ENCODE results near the gene NME4.

The NME4 gene

DNA sequence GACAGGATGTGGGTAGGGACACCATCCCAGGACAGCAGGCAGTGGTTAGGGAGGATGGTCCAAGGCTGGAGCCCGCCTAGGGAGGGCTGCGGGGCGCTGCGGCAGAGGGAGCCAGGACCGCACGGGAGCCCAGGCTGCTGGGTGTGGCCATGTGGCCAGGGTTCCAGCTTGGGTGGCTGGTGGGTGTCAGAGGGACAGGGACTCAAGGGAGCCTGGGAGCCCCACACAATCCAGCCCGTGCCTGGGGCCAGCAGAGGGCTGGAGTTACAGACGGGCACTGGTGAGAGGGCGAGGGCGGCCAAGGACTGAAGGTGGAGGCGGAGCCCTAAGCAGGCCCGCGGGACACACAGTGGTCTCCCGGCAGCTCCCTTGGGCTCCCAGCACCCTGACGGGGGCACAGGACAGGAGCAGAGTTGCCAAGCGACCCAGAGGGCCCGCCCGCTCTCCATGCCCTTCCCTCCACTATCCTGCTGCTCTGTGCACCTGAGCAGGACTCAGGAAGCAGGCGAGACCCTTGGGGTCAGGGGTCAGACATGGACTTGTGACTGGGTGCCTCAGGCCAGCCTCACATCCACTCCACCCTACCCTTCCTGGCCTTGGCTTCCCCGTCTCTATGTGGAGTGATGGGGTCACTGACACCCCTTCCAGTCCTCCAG lies 33.8 kb upstream of the NME4 start:
- Histone ChIP-seq H3K36me3 (replicated peaks) (peaks cover 14% of the 10 kb centered on the region), H3K27me3 (replicated peaks) (no peaks in the 10 kb centered on the region), H3K4me3 (ENCODE audit: low read depth, low read length) (no peak overlapping the region), H3K27ac (no peak overlapping the region)
- DNase-seq = no peak
- TF ChIP-seq, protein P1, sequence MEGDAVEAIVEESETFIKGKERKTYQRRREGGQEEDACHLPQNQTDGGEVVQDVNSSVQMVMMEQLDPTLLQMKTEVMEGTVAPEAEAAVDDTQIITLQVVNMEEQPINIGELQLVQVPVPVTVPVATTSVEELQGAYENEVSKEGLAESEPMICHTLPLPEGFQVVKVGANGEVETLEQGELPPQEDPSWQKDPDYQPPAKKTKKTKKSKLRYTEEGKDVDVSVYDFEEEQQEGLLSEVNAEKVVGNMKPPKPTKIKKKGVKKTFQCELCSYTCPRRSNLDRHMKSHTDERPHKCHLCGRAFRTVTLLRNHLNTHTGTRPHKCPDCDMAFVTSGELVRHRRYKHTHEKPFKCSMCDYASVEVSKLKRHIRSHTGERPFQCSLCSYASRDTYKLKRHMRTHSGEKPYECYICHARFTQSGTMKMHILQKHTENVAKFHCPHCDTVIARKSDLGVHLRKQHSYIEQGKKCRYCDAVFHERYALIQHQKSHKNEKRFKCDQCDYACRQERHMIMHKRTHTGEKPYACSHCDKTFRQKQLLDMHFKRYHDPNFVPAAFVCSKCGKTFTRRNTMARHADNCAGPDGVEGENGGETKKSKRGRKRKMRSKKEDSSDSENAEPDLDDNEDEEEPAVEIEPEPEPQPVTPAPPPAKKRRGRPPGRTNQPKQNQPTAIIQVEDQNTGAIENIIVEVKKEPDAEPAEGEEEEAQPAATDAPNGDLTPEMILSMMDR (IDR thresholded peaks at IDR 0.05; ENCODE audit: low read depth, low read length, missing control alignments) = no peak
- in situ Hi-C loops (cut with HindIII; ENCODE audit: low pct_ligation_motif_present, low sequenced_read_pairs) = no loop called here

DNA sequence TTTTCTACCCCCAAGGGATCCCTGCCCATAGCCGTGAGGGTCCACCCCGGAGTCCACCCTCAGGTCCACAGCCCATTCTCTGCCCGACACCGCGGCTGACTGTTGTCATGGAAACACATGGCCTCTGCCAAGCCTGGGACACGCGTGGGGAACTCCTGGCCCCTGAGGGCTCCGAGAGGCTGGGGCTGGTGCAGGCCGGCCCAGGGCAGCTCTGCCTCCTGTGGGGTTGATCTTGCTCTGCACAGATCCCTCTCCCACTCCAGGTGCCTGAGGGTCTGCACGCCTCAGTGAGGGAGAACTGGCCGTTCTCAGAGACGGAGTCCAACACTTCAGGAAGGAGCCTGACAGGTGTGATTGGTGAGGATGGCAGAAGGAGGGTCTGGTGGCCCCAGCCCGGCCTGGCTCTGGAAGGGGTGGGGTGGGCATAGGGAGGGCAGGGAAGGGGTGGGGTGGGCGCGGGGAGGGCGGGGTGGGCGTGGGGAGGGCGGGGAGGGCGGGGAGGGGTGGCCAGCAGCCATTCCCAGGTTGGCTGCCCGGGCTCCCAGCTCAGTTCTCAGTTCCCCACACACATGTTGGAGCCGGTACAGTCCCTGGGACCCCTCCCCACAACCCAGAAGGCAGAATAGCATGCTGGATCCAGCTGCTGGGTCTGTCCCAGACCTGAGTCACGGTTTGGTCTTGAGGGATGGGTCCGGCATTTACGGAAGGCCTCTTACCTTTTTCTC lies 33.1 kb upstream of the NME4 start:
- peaks cover 21% of the 10 kb centered on the region for H3K36me3 ChIP-seq (replicated peaks)
- no peaks in the 10 kb centered on the region for H3K27me3 ChIP-seq (replicated peaks)
- in situ Hi-C loops (cut with HindIII; ENCODE audit: low pct_ligation_motif_present, low sequenced_read_pairs) = no loop called here
- H3K4me3 ChIP-seq (ENCODE audit: low read depth, low read length) = no peak overlapping the region
- no peak for DNase-seq
- no peak overlapping the region for H3K27ac ChIP-seq
- TF ChIP-seq, protein P1 (IDR thresholded peaks at IDR 0.05; ENCODE audit: low read depth, low read length, missing control alignments) = no peak

DNA sequence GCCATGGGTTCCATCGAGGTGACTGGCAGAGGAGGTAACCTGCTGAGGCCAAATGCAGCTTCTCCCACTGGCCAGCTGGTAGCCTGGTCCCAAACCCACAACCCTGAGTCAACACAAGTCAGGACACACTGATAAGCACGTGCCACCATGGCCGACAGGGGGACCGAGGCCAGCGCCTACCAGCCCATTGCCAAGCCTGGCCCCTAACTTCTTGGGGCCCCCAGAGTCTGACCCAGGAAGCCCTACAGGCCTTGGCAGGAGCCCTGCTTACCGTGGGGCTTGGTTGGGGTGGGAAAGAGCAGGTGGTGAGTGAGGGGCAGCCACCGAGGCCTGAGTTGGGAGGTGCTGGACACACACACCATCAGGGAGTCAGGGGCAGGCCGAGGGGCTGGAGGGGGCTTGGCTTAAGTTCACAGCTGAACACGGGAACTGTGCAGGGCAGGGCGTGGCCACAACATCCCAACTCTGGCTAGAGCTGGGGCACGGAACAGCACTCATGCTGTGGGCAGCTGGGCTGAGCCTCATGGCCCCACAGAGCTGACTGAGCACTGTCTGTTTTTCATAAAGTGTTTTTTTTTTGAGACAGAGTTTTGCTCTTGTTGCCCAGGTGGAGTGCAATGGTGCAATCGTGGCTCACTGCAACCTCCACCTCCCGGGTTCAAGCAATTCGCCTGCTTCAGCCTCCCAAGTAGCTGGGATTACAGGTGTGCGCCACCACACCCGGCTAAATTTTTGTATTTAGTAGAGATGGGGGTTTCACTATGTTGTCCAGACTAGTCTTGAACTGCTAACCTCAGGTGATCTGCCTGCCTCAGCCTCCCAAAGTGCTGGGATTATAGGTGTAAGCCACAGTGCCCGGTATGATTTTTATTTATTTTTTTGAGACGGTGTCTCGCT lies 32.2 kb upstream of the NME4 start:
- no peak overlapping the region for H3K4me3 ChIP-seq (ENCODE audit: low read depth, low read length)
- H3K36me3 ChIP-seq (replicated peaks) = peaks cover 21% of the 10 kb centered on the region
- no peaks in the 10 kb centered on the region for H3K27me3 ChIP-seq (replicated peaks)
- TF ChIP-seq, protein P1 (IDR thresholded peaks at IDR 0.05; ENCODE audit: low read depth, low read length, missing control alignments) = no peak
- no peak for DNase-seq
- in situ Hi-C loops (cut with HindIII; ENCODE audit: low pct_ligation_motif_present, low sequenced_read_pairs) = no loop called here
- no peak overlapping the region for H3K27ac ChIP-seq

DNA sequence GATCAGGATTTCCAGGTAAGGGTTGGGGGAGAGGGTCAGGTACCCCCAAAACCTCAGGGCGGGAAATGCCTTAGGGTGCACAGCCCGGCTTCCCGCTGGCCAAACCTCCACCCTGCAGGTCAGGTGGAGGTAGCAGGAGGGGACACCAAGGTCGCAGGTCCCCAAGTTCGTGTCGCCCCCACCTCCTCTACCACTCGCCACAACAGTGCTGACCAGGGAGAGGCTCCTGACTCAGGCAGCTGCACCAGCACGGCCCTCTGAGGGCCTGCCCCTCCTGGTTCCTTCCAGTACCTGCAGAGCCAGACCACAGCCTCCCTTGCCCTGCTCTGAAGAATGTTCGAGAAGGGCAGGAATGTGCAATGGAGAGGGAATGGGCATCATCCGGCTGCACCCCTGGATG lies 30.5 kb upstream of the NME4 start:
- TF ChIP-seq, protein P1 (IDR thresholded peaks at IDR 0.05; ENCODE audit: low read depth, low read length, missing control alignments) = no peak
- Histone ChIP-seq H3K27ac (no peak overlapping the region), H3K4me3 (ENCODE audit: low read depth, low read length) (no peak overlapping the region), H3K27me3 (replicated peaks) (no peaks in the 10 kb centered on the region), H3K36me3 (replicated peaks) (peaks cover 22% of the 10 kb centered on the region)
- DNase-seq = no peak
- in situ Hi-C loops (cut with HindIII; ENCODE audit: low pct_ligation_motif_present, low sequenced_read_pairs) = no loop called here

DNA sequence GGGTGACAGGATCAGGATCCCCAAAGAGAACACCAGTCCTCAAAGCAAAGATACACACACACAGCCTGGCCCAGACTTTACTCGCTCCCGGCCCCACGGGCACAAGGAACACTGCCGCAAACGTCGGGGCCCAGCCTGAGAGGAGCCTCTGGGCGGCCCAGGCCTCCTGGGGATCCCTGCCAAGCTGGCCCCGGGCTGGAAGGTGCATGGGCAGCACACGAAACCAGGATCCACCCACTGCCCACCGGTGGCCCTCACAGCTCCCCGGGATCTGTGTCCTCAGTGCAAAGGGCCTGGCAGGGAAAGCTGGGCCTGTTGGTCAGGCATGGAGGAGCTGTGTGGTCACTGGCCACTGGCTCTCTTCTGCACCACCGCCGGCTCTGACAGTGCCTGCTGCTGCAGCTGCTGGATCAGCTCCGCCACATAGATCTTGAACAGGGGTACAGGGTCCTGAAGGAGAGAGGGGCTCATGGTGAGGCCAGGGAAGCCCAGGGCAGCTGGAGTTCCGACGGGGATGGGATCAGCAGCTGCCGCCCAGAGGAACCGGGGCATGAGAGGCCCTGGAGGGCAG lies 29.6 kb upstream of the NME4 start:
- no peak overlapping the region for H3K27ac ChIP-seq
- H3K36me3 ChIP-seq (replicated peaks) = peaks cover 30% of the 10 kb centered on the region
- TF ChIP-seq, protein P1 (IDR thresholded peaks at IDR 0.05; ENCODE audit: low read depth, low read length, missing control alignments) = no peak
- in situ Hi-C loops (cut with HindIII; ENCODE audit: low pct_ligation_motif_present, low sequenced_read_pairs) = no loop called here
- H3K27me3 ChIP-seq (replicated peaks) = no peaks in the 10 kb centered on the region
- no peak for DNase-seq
- H3K4me3 ChIP-seq (ENCODE audit: low read depth, low read length) = no peak overlapping the region

Measured in brain microvascular endothelial cell (primary cell).